ENCODE measurements around the gene HAND2.

Gene HAND2

DNA sequence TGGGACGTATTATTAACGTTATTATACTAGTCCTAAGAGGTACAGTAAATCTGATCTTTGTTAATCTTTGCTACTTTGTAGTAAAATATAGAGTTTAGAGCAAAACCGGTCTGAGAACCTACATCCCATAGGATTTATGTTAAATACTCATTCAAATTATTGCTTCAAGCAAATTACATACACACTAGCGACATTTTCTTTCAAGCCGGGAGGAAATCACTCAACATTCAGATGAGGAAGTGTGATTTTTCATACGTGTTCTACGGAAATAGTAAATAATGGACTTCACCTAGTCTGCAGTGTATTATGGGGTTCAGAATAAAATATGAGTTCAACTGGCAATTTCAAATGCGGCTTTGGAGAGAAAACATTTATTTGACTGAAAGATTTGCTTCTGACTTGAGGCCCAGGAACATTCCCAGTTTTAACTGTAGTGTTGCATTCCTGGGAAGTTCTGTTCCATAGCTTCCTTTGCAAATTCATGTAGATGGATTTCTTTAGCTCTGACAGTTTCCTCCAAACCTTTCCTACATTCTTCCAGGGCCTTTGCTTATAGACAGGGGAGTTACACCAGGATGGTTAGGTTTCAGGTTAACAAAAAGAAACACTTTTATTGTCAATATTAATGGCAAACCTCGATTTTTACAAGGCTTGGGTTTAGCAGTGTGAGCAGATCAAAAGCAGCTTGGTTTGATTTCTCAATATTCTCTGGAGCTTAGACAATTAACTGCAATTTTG, 5.3 kb upstream of the HAND2 start:
- no peak for DNase-seq

DNA sequence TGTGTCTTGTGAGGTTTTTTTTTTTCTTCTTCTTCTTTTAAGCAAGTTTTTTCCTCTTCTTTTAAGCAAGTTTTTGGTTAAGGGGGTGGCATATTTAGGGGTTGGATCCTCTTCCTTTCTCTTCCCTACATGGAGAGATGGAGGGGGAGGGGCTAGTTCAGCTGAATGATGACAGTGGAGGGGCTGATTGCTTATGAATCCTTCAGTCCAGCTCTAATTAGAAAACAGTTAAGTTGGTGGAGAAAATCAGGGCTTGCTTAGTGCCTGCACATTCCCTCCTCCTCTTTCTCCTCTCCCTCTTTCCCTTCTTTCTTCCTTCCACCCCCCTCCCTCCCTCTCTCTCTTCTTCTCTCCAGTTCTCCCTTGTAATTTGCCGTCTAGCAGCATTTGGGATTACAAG, 4.4 kb upstream of the HAND2 start:
- DNase-seq = no peak

DNA sequence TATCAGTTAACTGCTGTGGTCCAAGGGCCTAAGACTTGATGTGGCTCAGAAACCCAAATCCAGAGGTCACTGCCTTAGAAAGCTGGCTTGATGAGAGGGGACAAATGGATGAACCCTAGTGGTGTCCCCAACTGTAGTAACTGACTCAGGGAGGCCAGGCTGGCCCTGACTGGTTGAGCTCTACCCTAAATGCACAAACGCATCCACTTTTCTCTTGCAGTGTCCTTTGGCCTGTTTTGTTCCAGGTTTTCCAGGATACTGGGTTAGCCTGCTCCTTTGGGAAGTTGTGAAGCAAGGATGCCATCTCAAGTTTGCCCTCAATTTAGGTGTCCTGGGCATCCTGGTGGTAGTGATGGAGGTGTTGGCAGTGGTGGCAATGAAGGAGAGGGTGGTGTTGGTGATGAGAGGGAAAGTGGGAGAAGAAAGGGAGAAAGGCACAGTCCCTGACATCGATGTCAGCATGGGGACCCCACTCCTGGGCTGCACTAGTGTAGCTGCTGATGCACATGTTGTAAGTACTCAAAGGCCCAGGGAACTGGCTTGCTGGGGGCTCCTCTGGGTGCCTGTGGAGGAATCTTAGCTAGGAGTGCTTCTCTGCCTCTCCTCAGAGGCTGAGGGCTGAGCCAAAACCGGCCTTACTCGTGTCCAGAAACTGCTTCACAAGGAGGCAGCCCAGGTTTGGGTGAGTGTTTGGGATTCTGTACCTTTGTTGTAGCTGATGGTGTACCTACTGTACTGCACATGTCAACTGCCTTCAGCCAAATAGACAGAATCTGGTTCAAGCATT, 2.9 kb upstream of the HAND2 start:
- no peak for DNase-seq

DNA sequence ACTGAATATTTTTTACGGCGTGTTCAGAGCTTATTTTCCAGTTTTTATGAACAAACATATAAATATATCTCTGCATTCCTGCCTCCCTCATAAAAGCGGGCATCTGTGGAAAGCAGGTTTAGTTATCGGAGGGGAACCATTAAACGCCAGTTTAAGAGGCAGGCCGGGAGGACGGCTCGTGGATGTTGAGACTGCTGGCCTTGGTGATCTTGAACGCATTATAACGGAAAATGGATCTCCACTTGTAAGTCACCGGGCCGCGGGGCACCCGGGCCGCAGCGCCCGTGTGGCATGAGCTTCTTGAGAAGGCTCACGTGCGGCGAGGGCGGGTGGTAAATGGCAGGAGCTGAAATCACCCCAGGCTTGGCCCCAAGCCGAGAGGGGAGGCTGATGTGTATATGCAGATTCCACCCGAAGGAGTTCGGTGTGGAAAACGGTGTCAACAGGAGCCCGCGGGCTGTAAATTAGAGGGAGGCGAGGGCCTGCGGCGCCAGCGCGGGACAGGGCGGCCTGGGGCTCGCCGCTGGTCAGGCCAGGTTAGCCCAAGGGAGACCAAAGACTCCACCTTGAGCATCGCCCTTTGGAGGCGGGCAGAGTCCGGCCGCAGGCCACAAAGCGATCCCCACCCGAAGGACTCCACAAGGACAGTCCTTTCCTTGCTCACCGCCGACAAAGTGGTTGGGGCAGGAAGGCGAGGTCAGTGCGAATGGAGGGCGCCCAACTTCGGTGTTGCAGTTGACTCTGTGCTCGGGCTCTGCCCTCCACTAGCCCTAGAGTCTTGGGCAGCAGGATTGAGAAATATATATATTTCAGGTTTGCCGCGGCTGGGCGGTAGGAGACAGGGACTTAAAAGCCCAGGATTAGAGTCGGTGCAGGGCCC, 1.3 kb upstream of the HAND2 start:
- DNase-seq = no peak

DNA sequence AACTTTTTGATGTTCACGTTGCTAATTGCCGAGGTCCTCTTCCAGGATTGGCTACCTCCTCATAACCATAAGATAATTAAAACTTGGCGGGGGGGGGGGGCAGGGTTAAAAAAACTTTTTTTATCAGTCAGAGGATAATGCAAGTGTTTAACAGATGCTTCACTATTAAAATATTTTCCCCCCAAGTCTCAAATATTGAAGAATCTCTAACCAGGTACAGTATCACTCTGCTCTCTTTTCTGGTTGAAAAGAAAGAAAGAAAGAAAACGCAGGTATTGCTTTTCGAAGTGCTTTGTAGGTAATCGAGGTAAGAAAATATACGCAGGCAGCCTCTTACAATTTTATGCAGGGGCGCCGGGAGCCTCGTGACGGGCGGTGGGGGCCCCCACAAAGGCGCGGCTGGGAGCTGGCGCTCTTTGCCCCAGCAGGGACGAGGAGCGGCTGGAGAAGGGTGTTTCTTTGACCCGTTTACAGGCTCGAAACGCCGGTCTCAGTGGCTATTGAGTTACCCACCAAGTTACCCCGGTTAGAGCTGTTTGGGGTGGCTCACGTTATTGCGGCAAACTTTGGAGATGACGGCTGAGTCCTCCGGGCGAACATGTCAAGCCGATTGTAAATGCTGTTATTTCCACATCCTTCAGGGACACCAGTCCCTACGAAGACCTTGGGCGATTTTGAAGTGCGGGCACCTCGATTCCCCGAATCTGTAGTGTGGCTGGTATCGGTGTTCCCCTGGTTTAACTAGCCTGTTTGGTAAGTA, 477 bp upstream of the HAND2 start:
- no peak for DNase-seq

- DNase-seq = no peak
These were observed 1.4 kb downstream of the HAND2 start for GRCh38 chr4:173528378-173529321.

DNA sequence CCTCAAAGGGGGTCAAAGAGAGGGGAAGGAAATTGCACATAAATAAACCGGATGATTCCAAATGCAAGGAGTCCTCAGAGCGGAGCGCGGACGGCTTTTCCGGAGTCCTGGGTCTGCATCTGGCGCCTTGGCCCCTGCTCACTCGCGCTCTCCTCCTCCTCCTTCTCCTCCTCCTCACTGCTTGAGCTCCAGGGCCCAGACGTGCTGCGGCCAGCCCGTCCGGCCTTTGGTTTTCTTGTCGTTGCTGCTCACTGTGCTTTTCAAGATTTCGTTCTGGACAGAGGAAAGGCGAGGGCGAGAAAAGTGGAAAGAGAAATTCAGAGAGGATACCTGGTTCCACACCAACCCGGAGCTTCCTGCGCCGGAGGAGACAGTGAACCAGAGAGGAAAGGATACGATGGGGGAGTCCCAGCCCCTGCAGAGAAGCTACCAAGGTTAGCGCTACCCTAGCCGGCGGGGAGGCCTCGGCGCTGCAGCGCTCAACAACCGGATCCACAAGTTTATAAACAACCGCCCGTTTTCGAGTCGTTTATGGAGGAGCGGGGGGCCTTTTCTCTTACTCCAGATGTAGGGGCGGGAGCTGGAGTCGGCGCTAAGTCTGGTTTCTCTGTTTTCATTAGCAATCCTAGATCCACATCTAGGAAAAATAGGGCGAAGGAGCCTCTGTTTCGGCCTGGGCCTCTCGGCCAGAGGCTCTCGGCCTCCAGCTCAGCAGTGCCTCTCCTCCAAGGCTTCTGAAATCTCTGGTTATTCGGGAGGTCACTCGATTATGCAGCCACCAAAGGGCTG, 2.7 kb downstream of the HAND2 start:
- no peak for DNase-seq

DNA sequence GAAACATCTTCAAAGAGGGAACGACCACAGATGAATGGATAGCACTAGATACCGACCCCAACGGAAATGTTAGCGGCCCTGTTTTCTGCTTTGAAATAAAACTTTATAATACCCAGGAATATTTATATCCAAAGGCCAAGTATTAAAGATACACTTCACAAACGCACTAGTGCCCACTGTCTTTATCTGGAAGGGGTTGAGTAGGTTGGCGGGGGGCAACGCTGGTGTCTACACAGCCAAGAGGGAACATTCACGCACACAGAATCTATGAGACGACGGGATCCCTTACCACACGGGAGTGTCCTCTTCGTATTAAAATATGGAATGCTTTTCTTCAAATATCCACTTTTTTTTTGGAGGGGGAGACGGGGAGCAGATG, 3.3 kb downstream of the HAND2 start:
- no peak for DNase-seq

DNA sequence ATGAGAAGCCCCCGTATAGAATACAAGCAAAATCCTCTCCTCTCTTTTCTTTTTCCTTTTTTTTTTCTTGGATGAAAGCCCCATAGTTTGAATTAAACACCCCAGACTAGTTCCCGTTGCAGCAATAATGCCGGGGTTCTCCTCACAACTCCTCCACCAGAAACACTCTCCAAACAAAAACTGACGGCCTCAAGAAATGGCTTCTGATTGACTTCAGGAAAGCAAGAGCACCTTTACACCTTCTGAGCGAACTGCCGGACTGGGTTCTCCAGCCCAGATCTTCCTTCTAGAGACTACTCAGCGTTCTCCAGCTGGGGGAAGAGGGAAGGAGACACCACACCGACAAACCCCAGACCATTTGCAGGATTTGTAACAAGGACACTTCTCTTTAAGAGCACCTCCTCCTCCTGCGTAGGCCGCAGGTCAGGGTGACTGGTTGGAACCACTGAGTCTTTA, 4.0 kb downstream of the HAND2 start:
- no peak for DNase-seq

GRCh38 chr4:173525118-173526011, 4.7 kb downstream of the HAND2 start:
- DNase-seq = no peak

DNA sequence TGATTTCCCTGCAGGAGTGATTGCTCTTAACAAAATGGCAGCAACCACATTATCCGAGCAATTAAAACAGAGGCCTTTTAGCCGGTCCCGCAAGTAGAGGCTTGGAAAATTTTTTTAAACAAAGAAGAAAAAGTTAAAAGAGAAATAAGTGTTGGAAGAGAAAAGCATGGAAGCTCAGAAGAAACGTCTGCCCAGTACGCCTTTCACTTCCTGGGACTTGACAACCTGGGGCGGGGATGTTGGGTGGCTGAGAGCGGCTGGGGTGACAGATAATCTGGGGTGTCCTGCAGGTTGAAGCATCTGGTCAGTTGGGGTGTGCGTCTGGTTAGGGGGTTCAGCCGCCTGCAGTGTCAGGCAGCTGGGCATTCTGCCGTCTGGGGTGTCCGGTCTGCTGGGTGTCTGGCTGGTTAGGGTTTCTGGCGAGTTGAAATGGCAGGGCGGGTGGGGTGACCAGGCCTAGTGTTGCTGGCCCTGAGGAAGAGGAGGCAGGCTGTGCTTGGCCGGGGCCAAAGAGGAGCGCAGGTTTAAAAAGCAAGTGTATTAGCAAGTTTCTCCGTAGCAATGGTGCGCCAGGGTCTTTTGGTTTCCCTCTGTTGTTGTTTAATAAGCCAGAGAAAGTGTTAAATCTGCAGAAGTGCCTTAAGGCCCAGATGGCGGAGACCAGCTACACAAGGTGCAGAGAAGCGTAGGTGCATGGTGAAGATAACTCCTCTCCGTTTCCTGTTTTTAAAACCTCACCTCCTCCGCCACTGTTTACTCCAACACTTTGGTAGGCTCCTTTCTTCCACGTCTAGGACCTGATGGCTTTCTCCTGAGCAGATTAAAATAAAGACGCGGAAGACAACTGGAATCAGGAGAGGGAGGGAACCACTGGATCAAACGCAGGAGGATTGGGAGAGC, 5.6 kb downstream of the HAND2 start:
- no peak for DNase-seq

- DNase-seq = no peak
These were observed 7.1 kb downstream of the HAND2 start for GRCh38 chr4:173522951-173523395.

GRCh38 chr4:173522160-173522950, 7.7 kb downstream of the HAND2 start:
- DNase-seq = no peak

DNA sequence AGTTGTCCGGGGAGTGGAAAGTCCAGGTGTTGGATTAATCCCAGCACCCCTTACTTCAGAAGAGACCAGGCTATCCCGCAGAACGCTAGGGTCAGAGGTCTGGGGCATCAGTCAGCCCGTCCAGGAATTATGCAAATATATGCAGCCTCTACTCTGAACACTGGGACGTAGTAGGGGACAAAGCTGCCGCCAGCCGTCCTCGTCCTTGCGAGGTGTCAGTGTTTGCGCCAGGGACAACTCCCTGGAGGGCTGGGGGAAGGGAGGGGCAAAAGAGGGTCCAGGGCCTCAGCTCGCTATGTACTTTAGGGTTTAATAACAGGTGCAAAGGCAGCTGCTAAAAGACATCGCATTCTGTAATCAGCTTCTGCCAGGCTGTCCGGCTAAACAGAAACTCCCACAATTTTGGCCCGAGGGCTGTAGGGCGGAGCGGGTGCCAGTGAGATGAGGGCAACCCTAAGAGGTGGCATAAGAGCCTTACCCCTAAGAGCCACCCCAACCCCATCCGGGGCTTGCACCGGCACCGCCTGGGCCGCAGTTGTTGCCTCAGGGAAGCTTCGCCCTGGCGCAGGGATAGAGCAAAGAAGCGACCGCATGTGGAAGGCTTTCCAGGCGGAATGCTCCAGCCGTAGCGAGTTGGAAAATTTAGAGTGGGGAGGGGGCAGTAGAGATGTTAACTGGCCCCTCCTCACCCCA, 8.4 kb downstream of the HAND2 start:
- DNase-seq = no peak

DNA sequence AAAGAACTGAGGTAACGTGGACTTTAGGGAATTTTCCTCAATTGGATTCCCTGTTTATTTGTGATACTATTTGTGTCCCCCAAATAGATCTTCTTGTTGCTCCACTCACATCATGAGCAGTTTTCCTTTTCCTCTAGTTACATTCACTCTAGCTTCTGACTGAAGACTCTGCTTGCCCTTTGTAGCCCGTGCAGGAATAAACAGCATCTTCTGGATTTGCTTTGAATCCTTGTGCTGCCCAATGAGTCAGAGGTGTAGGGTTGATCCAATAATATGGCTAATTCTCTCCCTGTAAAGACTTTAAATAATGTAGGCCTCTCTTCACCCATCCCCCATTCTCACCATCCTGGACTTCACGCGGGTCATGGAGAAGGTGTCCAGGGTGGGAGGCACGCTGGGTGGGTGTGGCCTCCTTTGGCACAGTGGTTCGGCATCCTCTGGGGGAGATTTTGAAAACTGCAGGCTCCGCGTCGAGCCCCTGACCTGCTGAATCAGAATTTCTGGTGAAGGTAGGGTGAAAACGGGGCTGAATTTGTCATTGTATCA, 9.0 kb downstream of the HAND2 start:
- no peak for DNase-seq

All from activated CD4-positive, alpha-beta T cell treated with anti-CD3 and anti-CD28 coated beads, Interleukin-2, amount 50 U/mL, for 16 hours (primary cell).